B cell (primary cell): ENCODE data around the gene ACTN1. TPM values are rescaled to one million over a fixed set of nuclear protein-coding genes. Genes with fewer than 3 reads are reported as not detected.

ENCODE experiments used
- ATAC-seq: fragments of 200-7000 bp; cut with Tn5 transposase; one replicate; pipeline ENCODE4 v1.10.0; 2021; ENCODE audit warnings: low read depth, mild to moderate bottlenecking, moderate number of reproducible peaks, moderate library complexity
- CTCF ChIA-PET: fragments of 350-600 bp; sonication (Branson Sonifier 250); formaldehyde crosslinking; loops from one replicate; lab custom pipeline; 2021; ENCODE audit warnings: antibody characterized with exemption, inconsistent platforms; lab: Charles Lee
- POLR2A ChIA-PET: fragments of 350-600 bp; sonication (Branson Sonifier 250); formaldehyde crosslinking; loops from one replicate; lab custom pipeline; 2021; ENCODE audit warnings: antibody characterized with exemption; lab: Charles Lee
- DNase-seq: peaks from one replicate; pipeline ENCODE4 v3.0.0; 2013
- H2AFZ ChIP-seq: 2 replicates; pipeline ENCODE4 v1.6.1; 2012; ENCODE audit warnings: mild to moderate bottlenecking, low read depth, low read length; ENCODE audit not compliant: insufficient read depth, poor library complexity, severe bottlenecking
- H3K27ac ChIP-seq, 2 donors: 1 replicate in 1 of 2; 2 replicates in 1 of 2; pipeline ENCODE4 v1.5.1; 2012 to 2013; ENCODE audit warnings: low read length in 2 of 2, mild to moderate bottlenecking in 2 of 2, moderate library complexity in 1 of 2
- H3K27me3 ChIP-seq, 4 experiments: fragments of 200-600 bp in 1 of 4; sonication (generic) in 1 of 4; replicated peaks in 1 of 4; 1 replicate in 2 of 4; 2 replicates in 2 of 4; pipeline versions ENCODE4 v1.6.1 to v1.7.0; 2013 to 2016; ENCODE audit warnings: low read length in 3 of 4, mild to moderate bottlenecking in 2 of 4, mixed read lengths in 1 of 4, moderate library complexity in 1 of 4; ENCODE audit not compliant: insufficient read depth in 4 of 4, control insufficient read depth in 3 of 4; ENCODE audit errors: control extremely low read depth in 1 of 4
- H3K36me3 ChIP-seq, 2 experiments: replicated peaks in 1 of 2; 1 replicate in 1 of 2; 2 replicates in 1 of 2; pipeline versions ENCODE4 v1.6.1 to v1.7.1; 2013; ENCODE audit warnings: low read length in 1 of 2; ENCODE audit not compliant: insufficient read depth in 2 of 2, control insufficient read depth in 1 of 2; ENCODE audit errors: control extremely low read depth in 1 of 2, extremely low read depth in 1 of 2
- H3K4me1 ChIP-seq, 2 donors: fragments of 200-600 bp in 1 of 2; sonication (generic) in 1 of 2; 1 replicate in 1 of 2; 2 replicates in 1 of 2; pipeline versions ENCODE4 v1.5.1 to v1.6.1; 2013 to 2017; ENCODE audit warnings: low read length in 2 of 2; ENCODE audit not compliant: control insufficient read depth in 2 of 2, insufficient read depth in 2 of 2
- H3K4me2 ChIP-seq: replicated peaks from 2 replicates; pipeline ENCODE3; 2012; ENCODE audit warnings: mild to moderate bottlenecking, low read depth, low read length; ENCODE audit not compliant: poor library complexity, severe bottlenecking
- H3K4me3 ChIP-seq, 5 experiments: fragments of 200-600 bp in 1 of 5; sonication (generic) in 1 of 5; 1 replicate in 3 of 5; 2 replicates in 2 of 5; pipeline versions ENCODE4 v1.5.1 to v1.7.0; 2011 to 2016; ENCODE audit warnings: low read length in 4 of 5, mild to moderate bottlenecking in 4 of 5, low read depth in 2 of 5, control low read depth in 1 of 5, moderate library complexity in 1 of 5; ENCODE audit not compliant: insufficient read depth in 1 of 5; ENCODE audit errors: control extremely low read depth in 1 of 5, extremely low read depth in 1 of 5
- H3K79me2 ChIP-seq: fragments of 200-600 bp; sonication (generic); one replicate; pipeline ENCODE4 v1.6.0; 2016; ENCODE audit warnings: low read length; ENCODE audit not compliant: control insufficient read depth, insufficient read depth
- H3K9ac ChIP-seq: fragments of 200-600 bp; sonication (generic); 2 replicates; pipeline ENCODE4 v1.6.1; 2017; ENCODE audit warnings: mild to moderate bottlenecking, low read length, moderate library complexity
- H3K9me3 ChIP-seq, 3 donors: one replicate each; pipeline versions ENCODE4 v1.6.1 to v1.7.1; 2013; ENCODE audit warnings: low read length in 2 of 3; ENCODE audit not compliant: control insufficient read depth in 2 of 3, insufficient read depth in 1 of 3; ENCODE audit errors: control extremely low read depth in 1 of 3
- H4K20me1 ChIP-seq: 2 replicates; pipeline ENCODE4 v1.6.0; 2012; ENCODE audit warnings: mild to moderate bottlenecking, low read length; ENCODE audit not compliant: insufficient read depth, control insufficient read depth, poor library complexity, severe bottlenecking
- H3K27ac Mint-ChIP-seq: one replicate; pipeline ENCODE4 v1.8.0; 2021; ENCODE audit warnings: mixed read lengths
- H3K27me3 Mint-ChIP-seq: one replicate; pipeline ENCODE4 v1.8.0; 2021; ENCODE audit warnings: mixed read lengths
- H3K4me1 Mint-ChIP-seq: one replicate; pipeline ENCODE4 v1.8.0; 2021; ENCODE audit warnings: mixed read lengths
- H3K4me3 Mint-ChIP-seq: one replicate; pipeline ENCODE4 v1.8.0; 2021; ENCODE audit warnings: mixed read lengths
- H3K9me3 Mint-ChIP-seq: one replicate; pipeline ENCODE4 v1.8.0; 2022; ENCODE audit warnings: mixed read lengths; ENCODE audit not compliant: insufficient read depth
- CTCF ChIP-seq: fragments of 200-600 bp; IDR thresholded peaks from one replicate; pipeline ENCODE4 v1.8.0; 2022; ENCODE audit warnings: antibody characterized with exemption, mild to moderate bottlenecking
- EZH2 ChIP-seq: IDR thresholded peaks from 2 replicates; pipeline ENCODE4 v1.6.1; 2012; ENCODE audit warnings: borderline replicate concordance, low read depth, mild to moderate bottlenecking, moderate library complexity, low read length; ENCODE audit not compliant: insufficient read depth, poor library complexity, severe bottlenecking
- WGBS: methylation state at CpG from one replicate; pipeline ENCODE4 v1.1.5; 2013; ENCODE audit warnings: missing lambda C conversion rate; ENCODE audit not compliant: insufficient coverage; 5-methylcytosine and 5-hydroxymethylcytosine counted together
- intact Hi-C: fragments of 100-400 bp; cut with micrococcal nuclease; formaldehyde crosslinking; loops from one replicate; pipeline ENCODE4 v1.10.0; 2022
- polyA plus RNA-seq: library from polyadenylated mRNA; depleted of rRNA; stranded (reverse); fragments of >200 nt; gene quantifications from 2 replicates; pipeline ENCODE4 v1.2.3, GENCODE V29; 2012
- total RNA-seq, 2 donors: library from RNA; stranded (reverse); fragments of 120-200 nt in 1 of 2; gene quantifications; 1 replicate in 1 of 2; 2 replicates in 1 of 2; pipeline versions ENCODE4 v1.2.3 to v1.2.4, GENCODE V29; 2013 to 2022

ACTN1 gene
- total and polyA plus RNA-seq, 2 donors (not counting 1 experiment from before 2014, with no cell fraction given), result 0.74 to 0.89 TPM

GRCh38 chr14:68910540-68910939 lies 68.6 kb downstream of the ACTN1 start:
- Histone ChIP-seq H3K4me2 (no peak overlapping the region), H2AFZ (no peak overlapping the region), H3K9ac (no peak overlapping the region), H4K20me1 (no peaks in the 10 kb centered on the region), H3K27ac (no peak overlapping the region), H3K79me2 (no peaks in the 10 kb centered on the region), H3K4me3 (no peak overlapping the region), H3K36me3 (no peaks in the 10 kb centered on the region), H3K27me3 (peaks cover 0 to 3% (median 0%) of the 10 kb centered on the region in 4 experiments), H3K9me3 (peaks cover 0 to 6% (median 0%) of the 10 kb centered on the region in 3 donors), H3K4me1 (no peaks in the 10 kb centered on the region)
- H3K27me3 Mint-ChIP-seq, result peaks cover 8% of the 10 kb centered on the region
- H3K27ac Mint-ChIP-seq, result no peak overlapping the region
- H3K4me3 Mint-ChIP-seq, result no peak overlapping the region
- POLR2A ChIA-PET, result no interaction called here
- H3K4me1 Mint-ChIP-seq, result peaks cover 2% of the 10 kb centered on the region
- intact Hi-C loops, result no loop called here
- CTCF ChIA-PET, result interaction anchor here (0.6 to 1.2 kb wide), 2 partner anchors 66 to 1323 kb away, joined by 3 read pairs; no protein-coding TSS in a partner anchor
- TF ChIP-seq CTCF (no peak), EZH2 (no peak)
- peaks cover 3% of the 10 kb centered on the region for H3K9me3 Mint-ChIP-seq
- ATAC-seq, result no peak
- no peak for DNase-seq
- 100% methylated on average over 1 of the region's 9 CpGs for WGBS

- H3K9me3 ChIP-seq, result no peaks in the 10 kb centered on the region
- CTCF ChIA-PET, result interaction anchor here (1.0 kb wide), 1 partner anchor 1012 kb away, joined by 3 read pairs; no protein-coding TSS in a partner anchor
- Mint-ChIP-seq H3K27ac (no peak overlapping the region), H3K27me3 (peaks cover 19% of the 10 kb centered on the region), H3K4me3 (no peak overlapping the region), H3K4me1 (peaks cover 2% of the 10 kb centered on the region), H3K9me3 (no peaks in the 10 kb centered on the region)
- H3K9ac ChIP-seq, result no peak overlapping the region
- POLR2A ChIA-PET, result no interaction called here
- DNase-seq, result no peak
- peaks cover 0 to 3% (median 0%) of the 10 kb centered on the region in 4 experiments for H3K27me3 ChIP-seq
- 100% methylated on average over 1 of the region's 5 CpGs for WGBS
- H3K4me3 ChIP-seq, result no peak overlapping the region
- TF ChIP-seq CTCF (no peak), EZH2 (no peak)
- H3K4me1 ChIP-seq, result no peaks in the 10 kb centered on the region
- no peak for ATAC-seq
- H3K4me2 ChIP-seq, result no peak overlapping the region
- H3K36me3 ChIP-seq, result no peaks in the 10 kb centered on the region
- H3K27ac ChIP-seq, result no peak overlapping the region
- no peaks in the 10 kb centered on the region for H3K79me2 ChIP-seq
- H4K20me1 ChIP-seq, result no peaks in the 10 kb centered on the region
- H2AFZ ChIP-seq, result no peak overlapping the region
- intact Hi-C loops, result no loop called here
These were observed 70.3 kb downstream of the ACTN1 start for GRCh38 chr14:68908803-68909202.
